Measurements from ENCODE around the gene PTGS1.
"Not testable (repeated sequence)": the region's sequence is repeated elsewhere in the genome, so short reads cannot be mapped to it uniquely, and the experiment has no call there.

Gene PTGS1

DNA sequence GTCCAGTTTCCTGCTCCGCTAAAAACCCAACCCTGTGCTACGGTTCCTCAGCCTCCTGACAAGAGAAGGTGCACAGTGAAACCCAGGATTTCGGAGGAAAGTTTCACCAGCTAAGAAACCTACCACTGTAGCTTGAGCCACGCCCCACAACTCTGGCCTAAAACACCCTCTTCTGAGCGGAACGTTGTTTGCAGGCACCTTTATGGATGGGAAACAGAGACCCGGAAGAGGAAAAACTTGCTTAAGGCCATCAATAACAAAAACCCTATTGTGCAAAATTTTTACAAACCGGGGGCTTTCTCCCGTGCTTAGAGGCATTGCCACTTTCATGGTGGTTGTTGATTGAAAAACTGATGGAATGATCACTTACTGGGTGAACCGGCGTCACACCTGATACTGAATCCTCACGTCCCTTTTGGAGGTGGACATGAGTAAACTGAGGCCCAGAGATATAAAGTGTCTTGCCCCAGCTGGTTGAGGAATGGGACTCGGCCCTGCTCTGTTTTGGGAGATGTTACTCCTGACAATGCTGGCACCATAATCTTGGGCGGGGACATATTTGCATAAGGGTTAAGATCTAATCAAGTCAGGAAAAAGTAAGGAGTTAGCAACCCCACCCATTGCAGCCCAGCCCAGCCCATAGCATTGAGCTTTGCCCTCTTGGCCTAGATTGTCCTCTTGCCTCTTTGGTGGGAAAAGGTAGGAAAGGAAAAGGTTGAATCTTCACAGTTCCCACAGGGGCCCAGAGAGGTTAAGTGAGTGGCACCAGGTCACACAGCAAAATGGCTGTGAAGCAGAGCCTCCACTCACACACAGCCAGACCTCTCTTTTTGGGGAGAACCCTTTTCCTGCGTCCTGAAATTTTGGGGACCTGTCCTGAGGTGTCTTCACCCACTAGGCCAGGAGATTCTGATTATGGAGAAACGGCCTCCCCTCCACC lies 23.2 kb upstream of the PTGS1 start:
- no peak for DNase-seq (ENCODE audit: low read depth in 2 of 2)

DNA sequence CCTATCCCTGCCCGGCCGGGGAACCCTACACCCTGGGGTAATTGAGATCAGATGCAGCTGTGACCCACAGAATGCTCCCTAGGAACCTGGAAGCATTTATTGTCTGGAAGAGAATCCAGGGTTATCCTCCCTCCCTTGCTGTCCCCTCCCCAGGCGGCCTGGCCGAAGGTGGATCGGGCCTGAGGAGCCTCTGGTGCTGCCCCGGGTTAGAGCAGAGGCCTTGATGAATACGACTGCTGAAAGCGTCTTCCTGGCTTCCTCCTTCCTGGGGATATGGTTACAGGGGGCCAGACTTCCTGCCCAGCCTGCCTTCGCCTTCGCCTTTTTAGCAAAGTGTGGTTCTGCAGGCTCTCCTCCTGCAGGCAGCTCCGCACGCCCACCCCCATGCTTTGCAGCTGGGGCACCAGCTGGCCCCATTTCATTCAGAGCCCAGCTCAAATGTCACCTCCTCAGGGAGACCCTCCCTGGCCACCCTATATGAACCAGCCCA lies 22.5 kb upstream of the PTGS1 start:
- no peak for DNase-seq (ENCODE audit: low read depth in 2 of 2)

DNA sequence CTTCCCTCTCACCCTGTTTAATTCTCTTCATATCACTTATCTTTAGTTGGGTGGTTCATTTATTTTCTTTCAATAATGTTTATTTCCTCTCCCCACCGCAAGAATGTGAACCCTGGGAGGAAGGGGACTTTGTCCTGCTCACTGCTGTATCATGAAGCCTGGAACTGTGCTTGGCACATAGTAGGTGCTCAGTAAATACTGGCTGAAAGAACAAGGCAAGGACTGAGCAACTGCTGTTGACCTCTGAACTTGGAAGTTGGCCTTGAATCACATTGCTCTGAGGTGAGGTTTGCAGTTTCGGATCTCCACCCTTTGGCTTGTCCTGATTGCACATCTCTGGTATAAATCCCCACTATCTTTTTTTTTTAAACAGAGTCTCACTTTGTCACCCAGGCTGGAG lies 22.0 kb upstream of the PTGS1 start:
- no peak for DNase-seq (ENCODE audit: low read depth in 2 of 2)

DNA sequence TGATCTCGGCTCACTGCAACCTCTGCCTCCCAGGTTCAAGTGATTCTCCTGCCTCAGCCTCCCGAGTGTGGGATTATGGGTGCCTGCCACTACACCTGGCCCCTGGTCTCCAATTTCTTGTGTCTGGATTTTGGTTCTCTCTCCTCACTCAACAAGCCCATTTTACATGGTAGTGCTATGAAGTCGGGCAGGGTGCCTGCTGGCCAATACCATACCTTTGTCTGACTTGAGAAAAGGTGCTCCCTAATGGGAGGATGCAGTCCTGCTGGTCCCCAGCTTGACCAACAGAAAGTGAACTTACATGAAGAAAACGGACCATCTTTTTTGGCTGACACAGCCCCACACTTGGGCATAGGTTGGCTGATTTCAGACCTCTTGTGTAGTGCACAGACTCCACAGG lies 21.6 kb upstream of the PTGS1 start:
- no peak for DNase-seq (ENCODE audit: low read depth in 2 of 2)

DNA sequence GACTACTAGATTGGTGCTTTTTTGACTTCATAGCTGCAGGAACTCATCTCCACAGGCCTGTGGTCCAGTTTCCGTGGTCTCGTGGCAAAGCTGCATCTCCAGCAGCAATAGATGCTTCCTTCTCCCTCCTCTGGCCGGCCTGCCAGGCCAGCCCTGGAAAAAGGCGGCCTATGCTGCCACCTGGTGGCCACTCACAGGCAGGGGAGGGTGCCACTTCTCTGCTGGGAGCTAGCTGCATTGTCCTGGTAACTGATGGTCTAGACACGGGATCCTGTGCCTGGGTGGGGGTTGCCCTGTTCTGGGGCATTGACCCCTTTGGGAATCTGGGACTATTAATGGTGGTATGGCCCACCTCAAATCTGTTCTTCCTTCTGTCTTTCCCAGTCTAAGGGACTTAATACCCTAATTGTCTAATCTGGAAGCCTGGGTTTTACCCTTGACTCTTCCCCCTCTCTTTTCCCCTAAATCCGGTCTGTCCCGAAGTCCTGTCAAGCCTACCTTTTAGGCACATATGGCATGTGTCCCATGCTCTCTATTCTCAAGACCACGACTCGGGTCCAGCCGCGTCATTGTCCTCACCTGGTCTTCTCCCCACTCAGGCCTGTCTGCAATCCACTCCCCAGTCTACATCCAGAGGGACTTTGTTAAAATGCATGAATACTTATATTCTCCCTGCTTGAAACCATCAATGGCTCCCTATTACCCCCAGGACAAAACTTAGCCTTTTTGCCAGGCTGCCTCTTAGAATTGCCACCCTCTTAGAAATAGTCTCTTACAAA lies 20.1 kb upstream of the PTGS1 start:
- DNase-seq (ENCODE audit: low read depth in 2 of 2), result peak; percentile 21 to 60

DNA sequence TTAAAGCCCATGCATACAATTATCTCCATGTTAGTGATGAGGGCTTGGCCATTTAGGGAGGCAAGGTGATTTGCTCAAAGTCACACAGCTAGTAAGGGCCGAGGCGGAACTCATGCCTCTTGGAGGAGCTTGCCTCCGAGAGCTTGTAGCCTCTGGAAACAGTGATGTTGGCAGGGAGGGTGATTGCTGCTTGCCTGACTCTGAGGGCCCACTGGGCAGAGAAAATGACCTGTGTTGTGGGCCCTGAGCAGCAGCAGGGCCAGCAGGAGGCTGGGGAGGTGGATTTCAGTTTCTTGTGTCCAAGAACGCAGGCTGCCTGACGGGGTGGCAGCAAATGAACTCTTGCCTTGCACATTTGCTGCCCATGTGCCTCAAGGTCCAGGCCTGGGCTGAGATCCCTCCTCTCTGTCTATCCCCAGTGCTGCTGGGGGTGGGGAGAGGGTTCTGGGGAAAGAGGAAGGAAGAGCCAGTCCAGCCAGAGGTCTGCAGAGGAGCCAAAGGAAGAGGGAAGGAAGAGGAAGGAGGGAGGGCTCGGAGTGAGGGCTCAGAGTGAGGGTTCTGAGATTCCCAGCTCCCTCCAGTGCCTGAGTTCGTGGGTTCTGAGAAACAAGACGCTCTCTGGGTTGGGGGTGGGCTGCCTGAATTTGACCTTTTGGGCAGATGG lies 16.2 kb upstream of the PTGS1 start:
- no peak for DNase-seq (ENCODE audit: low read depth in 2 of 2)

DNA sequence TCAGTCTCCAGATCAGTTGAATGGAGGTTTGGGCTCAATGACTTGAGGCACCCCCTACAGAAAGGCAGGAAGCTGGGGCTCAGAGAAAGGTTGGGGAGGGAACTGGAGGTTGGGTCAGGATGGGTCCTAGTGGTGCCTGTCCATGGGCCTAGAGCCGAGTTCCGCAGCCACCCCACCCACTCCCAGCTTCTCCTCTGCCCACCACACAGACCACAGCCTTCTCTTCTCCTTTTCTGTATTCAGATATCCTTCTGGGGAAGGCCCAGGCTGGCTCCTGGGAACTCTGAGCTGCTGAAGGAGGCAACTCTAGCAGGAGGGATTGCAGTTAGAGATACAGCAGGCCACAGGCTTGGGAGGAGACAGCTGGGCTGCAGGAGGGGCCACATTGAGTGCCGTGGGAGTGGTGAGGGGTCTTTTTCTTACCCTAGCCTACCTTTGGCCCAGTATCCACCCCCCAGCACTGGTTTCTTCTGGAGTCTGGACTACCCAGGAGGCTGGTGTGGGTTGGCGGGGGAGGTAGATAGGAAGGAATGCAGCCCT lies 15.4 kb upstream of the PTGS1 start:
- DNase-seq (ENCODE audit: low read depth in 2 of 2), result no peak

DNA sequence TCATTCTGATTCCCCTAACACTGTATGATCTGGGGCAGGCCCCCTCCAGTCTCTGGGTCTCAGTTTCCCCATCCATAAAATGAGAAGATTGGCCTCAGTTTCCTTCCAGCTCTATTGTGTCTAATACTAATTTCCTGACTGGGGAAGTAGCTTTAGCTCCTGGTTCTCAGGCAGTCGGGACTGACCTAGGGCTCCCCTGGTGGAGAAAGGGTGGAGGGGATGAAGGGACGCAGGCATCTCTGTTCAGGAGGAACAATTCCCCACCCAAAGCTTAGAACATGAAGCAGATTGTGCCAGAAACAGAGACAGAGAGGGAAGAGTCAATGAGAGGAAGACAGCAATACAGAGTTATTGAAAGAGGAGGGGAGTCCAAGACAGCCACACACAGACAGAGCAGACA lies 14.2 kb upstream of the PTGS1 start:
- no peak for DNase-seq (ENCODE audit: low read depth in 2 of 2)

DNA sequence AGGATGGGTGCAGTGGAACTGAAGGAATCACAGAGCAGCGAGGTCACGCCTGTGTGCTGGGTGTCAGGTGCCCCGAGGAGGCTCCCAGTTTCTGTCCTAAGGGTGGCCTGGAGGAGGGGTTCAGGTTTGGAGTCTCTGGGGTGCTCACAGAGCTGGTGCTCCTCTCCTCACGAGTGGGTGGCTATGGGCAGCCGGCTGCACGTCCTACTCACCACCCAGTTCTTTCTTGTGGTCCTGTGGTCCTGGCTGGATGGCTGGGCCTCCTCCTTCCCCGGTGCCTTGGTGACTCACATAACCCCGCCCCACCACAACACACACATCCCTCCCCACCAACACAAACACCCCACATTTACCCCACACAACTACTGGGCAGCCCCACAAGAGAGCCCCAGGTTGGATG lies 9.9 kb upstream of the PTGS1 start:
- DNase-seq (ENCODE audit: low read depth in 2 of 2), result no peak

DNA sequence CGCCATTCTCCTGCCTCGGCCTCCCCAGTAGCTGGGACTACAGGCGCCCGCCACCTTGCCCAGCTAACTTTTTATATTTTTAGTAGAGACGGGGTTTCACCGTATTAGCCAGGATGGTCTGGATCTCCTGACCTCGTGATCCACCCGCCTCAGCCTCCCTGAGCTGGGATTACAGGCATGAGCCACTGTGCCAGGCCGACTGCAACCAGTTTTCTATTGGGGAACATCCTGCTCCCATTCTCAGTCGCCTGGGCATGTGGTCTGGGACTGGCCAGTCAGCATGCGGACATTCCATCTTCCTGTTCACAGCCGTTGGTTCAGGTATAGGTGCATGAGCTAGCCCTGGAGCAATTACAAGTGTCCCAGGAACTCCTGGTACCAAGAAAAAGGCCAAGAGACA lies 7.7 kb upstream of the PTGS1 start:
- DNase-seq (ENCODE audit: low read depth in 2 of 2), result not testable (repeated sequence)

DNA sequence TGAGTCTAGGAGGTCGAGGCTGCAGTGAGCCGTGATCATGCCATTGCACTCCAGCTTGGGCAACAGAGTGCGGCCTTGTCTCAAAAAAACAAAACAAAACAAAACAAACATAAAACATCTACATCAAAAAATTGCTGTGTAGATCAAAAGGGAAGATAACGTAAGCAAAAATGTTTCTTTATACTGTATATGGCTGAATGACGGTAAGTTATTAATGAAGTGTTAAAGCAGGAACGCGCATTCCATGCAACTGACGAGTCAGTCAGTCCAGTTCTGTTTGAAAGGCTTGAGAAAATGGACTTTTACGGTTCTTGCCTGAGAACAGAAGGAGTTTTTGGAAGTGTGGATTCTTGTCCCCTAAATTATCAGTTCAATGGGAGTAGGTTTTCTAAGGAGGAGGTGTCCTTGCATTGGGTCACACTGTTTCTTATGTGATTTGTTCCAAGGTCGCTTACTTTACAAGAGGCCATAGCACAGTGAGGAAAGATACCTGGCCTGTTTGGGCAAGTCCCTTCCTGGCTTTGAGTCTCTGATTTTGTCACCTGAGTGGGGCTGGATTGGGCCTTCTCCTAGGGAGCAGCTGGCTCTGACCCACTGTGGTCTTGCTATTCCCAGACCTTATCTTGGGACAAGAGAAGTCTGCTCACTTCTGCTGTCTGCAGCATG lies 6.6 kb upstream of the PTGS1 start:
- no peak for DNase-seq (ENCODE audit: low read depth in 2 of 2)

DNA sequence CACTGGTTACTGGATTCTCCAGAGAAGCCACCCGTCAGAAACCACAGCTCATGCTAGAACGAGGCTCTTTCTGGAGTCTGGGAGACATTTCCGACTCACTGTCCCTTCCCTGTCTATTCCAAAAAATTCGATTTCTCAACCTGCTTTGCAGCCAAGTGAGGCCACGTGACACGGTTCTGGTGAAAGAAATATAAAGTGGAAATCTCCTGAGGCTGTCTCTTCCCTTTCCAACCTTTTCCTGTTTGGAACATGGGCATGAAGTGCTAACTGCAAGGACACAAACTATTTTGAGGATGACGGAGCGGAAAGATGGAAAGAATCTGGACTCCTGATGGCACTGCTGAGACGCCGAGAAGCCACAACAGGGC lies 6.1 kb upstream of the PTGS1 start:
- DNase-seq (ENCODE audit: low read depth in 2 of 2), result no peak

DNA sequence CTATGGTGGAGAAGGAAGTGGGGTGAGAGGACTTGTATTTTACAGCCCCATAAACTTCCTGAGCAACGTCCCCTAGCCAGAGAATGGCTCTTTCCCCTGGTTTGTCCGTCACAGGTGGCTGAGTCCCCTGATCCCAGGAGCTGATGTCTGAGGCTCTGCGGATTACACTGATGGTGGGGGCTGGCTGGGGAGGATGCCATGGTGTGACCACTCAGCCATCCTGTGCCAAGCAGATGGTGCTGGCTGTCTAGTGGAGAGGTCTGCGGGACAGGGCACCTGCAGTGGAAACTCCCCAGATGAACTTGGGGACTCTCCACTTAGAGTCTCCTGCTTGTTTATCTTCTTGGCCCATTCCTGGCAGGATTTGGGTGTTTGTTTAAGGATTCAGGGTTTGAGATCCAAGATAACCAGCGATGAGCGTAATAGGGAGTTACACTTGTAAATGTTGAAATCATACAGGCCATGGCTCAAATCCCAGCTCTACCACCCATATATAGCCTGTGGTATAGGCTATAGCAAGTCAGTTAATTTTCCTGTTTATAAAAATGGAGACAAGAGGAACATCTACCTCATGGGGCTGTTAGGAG lies 4.7 kb upstream of the PTGS1 start:
- DNase-seq (ENCODE audit: low read depth in 2 of 2), result no peak

DNA sequence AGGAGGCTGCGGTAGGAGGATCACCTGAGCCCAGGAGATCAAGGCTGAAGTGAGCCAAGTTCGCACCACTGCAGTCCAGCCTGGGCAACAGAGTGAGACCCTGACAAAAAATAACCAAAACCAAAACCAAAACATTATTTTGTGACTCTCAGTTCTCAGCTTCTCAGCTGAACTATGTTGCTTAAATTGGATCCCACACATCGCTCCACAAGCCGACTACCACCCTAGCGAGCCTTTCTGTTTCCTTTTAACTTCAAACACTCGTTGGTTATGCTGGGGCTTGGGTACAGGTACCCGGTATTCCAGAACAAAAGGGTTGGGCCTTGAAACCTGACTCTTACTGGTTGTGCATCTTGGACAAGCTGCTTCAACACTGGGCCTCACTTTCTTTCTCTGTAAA lies 3.8 kb upstream of the PTGS1 start:
- no peak for DNase-seq (ENCODE audit: low read depth in 2 of 2)

DNA sequence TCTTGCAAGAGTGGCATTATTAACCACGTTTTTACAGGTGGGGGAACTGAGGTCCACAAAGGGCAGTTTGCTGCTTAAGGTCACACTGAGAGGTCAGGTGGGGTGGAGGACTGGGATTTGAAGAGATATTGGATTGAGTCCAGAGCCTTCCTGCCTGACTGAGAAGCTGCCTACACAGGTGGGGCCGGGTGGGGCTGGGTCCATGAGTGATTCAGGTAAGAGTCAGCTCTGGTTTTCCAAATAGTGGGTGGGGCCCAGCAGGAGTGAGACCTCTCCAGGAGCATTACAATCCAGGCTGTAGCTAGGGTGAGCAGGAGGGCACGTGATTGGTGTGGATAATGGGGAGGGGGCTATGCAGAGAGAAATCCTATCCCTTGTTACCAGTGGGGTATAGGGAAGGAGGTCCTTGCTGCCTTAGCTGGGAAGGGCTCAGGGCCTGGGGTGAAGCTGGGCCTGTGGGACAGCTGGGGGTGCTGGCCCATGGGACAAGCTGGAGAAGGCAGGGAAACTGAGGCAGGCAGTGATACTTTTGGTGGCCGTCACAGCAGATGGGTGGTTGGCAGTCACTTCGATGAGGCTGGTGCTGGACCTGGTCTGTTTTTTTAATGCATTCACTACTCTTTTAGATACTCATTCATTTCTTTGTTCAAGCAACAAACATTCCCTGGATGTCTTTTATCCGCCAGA lies 2.9 kb upstream of the PTGS1 start:
- no peak for DNase-seq (ENCODE audit: low read depth in 2 of 2)

DNA sequence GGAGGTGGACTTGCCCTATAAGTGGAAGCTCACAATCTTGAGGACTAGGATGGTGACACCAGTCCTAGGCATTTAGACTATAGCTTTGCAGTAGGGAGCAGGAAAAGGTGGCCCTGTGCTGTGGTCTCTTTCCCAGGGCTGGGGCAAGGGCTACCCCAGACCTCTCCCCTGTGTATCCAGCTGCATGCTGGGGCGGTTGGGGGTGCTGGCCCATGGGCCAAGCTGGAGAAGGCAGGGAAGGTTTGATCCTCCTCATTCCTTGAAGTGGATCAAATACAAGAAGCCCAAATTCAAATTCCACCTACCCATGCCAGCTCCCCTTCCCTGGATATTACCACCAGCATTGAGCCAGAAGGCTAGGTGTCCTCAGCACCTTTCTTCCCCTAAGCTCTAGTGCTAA lies 2.2 kb upstream of the PTGS1 start:
- DNase-seq (ENCODE audit: low read depth in 2 of 2), result no peak

DNA sequence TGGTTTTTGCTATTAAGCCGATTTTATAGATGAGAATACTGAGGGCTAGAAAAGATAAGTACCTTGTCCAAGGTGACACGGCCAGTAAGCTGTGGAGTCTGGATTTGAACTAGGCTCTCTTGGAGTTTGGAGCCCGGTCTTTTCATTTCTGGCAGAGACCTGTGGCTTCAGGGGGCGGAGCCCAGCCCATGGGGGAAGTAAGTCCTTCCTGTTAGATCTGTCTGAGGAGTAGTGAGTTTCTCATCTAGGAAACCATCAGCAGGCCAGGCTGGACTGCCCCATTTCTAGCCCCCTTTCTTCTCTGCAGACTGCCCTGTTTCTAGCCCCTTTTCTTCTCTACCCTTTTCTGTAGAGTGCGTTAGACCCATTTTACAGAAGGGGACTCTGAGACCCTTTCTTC lies 521 bp upstream of the PTGS1 start:
- DNase-seq (ENCODE audit: low read depth in 2 of 2), result no peak

DNA sequence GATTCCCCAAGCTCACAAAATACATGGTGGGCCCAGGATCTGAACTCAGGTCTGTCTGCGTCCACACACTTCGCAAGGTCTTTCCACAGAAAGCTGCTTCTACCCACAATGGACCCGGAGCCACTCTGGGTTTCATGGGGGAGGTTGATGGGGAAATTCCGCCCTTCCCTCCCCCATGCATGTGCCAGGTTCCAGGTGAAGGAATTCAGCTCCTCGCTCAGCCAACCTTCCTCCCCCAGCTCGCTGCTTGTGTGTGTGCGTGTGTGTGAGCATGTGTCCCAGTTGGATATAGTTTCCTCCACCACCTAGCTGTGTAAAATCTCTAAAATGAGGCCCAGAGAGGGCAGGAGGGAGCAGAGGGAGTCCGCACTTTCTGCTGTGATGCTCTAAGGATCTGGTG lies 1.0 kb downstream of the PTGS1 start:
- DNase-seq (ENCODE audit: low read depth in 2 of 2), result no peak

DNA sequence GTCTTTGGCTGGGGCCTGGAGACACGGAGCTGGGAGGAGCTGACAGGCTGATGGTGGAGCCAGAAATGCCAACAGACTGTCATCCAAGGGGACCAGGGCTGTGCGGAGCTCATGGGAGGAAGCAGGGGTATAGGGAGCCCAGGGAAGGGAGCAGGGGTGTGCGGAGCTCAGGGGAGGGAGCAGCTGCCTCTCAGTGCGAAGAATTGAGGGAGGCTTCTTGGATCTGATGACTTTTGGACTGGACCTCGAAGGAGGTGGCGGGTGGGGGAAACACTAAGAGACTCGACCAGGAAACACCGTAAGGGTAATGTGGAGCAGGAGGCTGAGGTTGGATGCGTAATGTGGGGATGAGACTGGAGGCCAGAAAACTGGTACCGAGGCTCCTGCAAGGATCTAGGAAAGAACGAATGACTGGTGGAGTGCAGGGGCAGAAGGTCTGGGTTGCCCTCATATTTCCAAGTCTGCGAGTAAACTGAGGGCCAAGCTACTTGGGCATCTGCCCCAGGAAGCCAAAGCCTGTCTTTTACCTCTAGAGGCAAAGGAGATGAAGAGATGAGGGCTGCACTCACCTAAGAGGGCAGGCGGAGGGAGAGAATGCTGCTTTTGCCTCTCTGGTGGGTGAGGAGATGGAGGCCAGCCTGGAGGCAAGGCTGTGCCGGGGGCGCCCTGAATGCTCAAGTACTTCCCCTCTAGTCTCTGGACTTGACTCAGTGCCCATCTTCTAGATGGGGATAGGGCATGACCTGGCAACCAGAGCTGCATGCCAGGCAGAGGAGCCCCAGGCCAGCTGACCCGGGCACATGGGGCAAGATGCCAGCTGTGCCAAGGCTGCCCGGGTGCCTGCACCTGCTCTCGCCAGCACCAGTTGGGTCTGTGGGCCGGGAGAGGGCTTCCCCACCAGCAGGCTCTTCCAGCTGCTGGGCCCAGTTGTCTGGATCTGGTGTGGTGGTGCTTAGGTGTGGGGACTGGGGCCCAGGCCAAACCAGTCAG lies 2.3 kb downstream of the PTGS1 start:
- DNase-seq (ENCODE audit: low read depth in 2 of 2), result no peak
